C4-2B (cell line): ENCODE data around the gene TMEM38B.

ENCODE experiments used
- ZFX ChIP-seq: fragments of 450-650 bp; IDR thresholded peaks from 2 replicates; pipeline ENCODE4 v1.6.1; 2017
- TF ChIP-seq, protein P1 (sequence below): fragments of 450-650 bp; conservative IDR thresholded peaks from 2 replicates; pipeline ENCODE4 v1.5.1; 2017; ENCODE audit warnings: mild to moderate bottlenecking

DNA sequence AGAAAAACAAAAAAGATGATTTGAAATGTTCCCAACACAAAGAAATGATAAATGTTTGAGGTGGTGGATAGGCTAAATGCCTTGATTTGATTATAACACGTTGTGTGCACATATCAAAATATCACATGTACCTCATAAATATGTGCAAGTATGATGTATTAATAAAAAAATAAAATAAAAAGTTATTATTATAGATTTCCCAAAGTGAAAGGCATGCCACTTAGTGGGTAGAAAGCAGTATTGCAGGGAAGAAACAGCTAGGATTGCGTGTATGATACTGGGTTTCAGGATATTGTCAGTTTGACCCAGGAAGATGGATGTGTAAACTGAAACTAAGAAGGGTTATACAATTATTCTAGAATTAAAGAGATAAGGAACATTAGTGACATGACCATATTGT is 3.6 kb upstream of the TMEM38B start:
- TF ChIP-seq, protein P1, sequence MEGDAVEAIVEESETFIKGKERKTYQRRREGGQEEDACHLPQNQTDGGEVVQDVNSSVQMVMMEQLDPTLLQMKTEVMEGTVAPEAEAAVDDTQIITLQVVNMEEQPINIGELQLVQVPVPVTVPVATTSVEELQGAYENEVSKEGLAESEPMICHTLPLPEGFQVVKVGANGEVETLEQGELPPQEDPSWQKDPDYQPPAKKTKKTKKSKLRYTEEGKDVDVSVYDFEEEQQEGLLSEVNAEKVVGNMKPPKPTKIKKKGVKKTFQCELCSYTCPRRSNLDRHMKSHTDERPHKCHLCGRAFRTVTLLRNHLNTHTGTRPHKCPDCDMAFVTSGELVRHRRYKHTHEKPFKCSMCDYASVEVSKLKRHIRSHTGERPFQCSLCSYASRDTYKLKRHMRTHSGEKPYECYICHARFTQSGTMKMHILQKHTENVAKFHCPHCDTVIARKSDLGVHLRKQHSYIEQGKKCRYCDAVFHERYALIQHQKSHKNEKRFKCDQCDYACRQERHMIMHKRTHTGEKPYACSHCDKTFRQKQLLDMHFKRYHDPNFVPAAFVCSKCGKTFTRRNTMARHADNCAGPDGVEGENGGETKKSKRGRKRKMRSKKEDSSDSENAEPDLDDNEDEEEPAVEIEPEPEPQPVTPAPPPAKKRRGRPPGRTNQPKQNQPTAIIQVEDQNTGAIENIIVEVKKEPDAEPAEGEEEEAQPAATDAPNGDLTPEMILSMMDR: peak; percentile 70
- TF ChIP-seq ZFX: no peak
